Neural progenitor cell (in vitro differentiated cells): ENCODE measurements around the gene FBXO33. TPM values are rescaled to one million over a fixed set of nuclear protein-coding genes. Genes with fewer than 3 reads are reported as not detected.
A peak's percentile ranks its signal among the peaks of the same experiment; 100 is the strongest.

Experiments used
- DNase-seq: peaks from one replicate; pipeline ENCODE4 v3.0.0-alpha.2; 2016; ENCODE audit warnings: low spot score
- H2AFZ ChIP-seq: fragments of 200-600 bp; sonication (generic); replicated peaks from 2 replicates; pipeline ENCODE4 v1.6.1; 2016; ENCODE audit warnings: antibody characterized with exemption
- H3F3A ChIP-seq: fragments of 200-600 bp; sonication (generic); 2 replicates; pipeline ENCODE4 v1.6.1; 2016; ENCODE audit warnings: antibody characterized with exemption, low read depth
- H3K27ac ChIP-seq: fragments of 200-600 bp; sonication (generic); 2 replicates; pipeline ENCODE4 v1.5.1; 2016; ENCODE audit warnings: mild to moderate bottlenecking
- H3K27me3 ChIP-seq: fragments of 200-600 bp; sonication (generic); 2 replicates; pipeline ENCODE4 v1.6.1; 2016; ENCODE audit warnings: mild to moderate bottlenecking, moderate library complexity
- H3K36me3 ChIP-seq: fragments of 200-600 bp; sonication (generic); 2 replicates; pipeline ENCODE4 v1.5.1; 2016
- H3K4me1 ChIP-seq: fragments of 200-600 bp; sonication (generic); 2 replicates; pipeline ENCODE4 v1.6.1; 2016; ENCODE audit warnings: mixed run types
- H3K4me2 ChIP-seq: fragments of 200-600 bp; sonication (generic); 2 replicates; pipeline ENCODE4 v1.6.1; 2016
- H3K4me3 ChIP-seq: fragments of 200-600 bp; sonication (generic); 2 replicates; pipeline ENCODE4 v1.5.1; 2016
- H3K79me2 ChIP-seq: fragments of 200-600 bp; sonication (generic); 2 replicates; pipeline ENCODE4 v1.6.1; 2016; ENCODE audit warnings: low read depth
- H3K9ac ChIP-seq: fragments of 200-600 bp; sonication (generic); 2 replicates; pipeline ENCODE4 v1.6.1; 2016
- H3K9me3 ChIP-seq: fragments of 200-600 bp; sonication (generic); 2 replicates; pipeline ENCODE4 v1.5.1; 2016; ENCODE audit warnings: low read depth
- H4K20me1 ChIP-seq: fragments of 200-600 bp; sonication (generic); 2 replicates; pipeline ENCODE4 v1.6.1; 2016; ENCODE audit warnings: low read depth
- H3K27ac Mint-ChIP-seq: 3 replicates; pipeline ENCODE4 v1.8.0; 2021; ENCODE audit warnings: mixed read lengths
- H3K27me3 Mint-ChIP-seq: 2 replicates; pipeline ENCODE4 v1.8.0; 2022; ENCODE audit warnings: low read depth, mild to moderate bottlenecking, inconsistent platforms, moderate library complexity, mixed read lengths; ENCODE audit not compliant: insufficient read depth
- H3K36me3 Mint-ChIP-seq: 3 replicates; pipeline ENCODE4 v1.8.0; 2021; ENCODE audit warnings: mixed read lengths
- H3K4me1 Mint-ChIP-seq: 3 replicates; pipeline ENCODE4 v1.8.0; 2021; ENCODE audit warnings: mixed read lengths
- H3K4me3 Mint-ChIP-seq: 3 replicates; pipeline ENCODE4 v1.8.0; 2021; ENCODE audit warnings: mild to moderate bottlenecking, moderate library complexity, mixed read lengths
- H3K9me3 Mint-ChIP-seq: 3 replicates; pipeline ENCODE4 v1.8.0; 2020; ENCODE audit warnings: mixed read lengths
- EZH2 ChIP-seq: fragments of 200-600 bp; sonication (generic); IDR thresholded peaks from 2 replicates; pipeline ENCODE4 v1.6.1; 2017; ENCODE audit warnings: antibody characterized with exemption, mild to moderate bottlenecking, moderate library complexity
- EZH2phosphoT487 ChIP-seq: fragments of 200-600 bp; sonication (generic); IDR thresholded peaks from 2 replicates; pipeline ENCODE4 v1.6.1; 2017; ENCODE audit warnings: antibody characterized with exemption
- total RNA-seq: library from RNA; depleted of rRNA; stranded (reverse); fragments of >200 nt; gene quantifications from 2 replicates; pipeline ENCODE4 v1.2.3, GENCODE V29; 2015; ENCODE audit warnings: low replicate concordance
- TF ChIP-seq, protein P1 (sequence below): fragments of 200-600 bp; sonication (generic); IDR thresholded peaks from 2 replicates; pipeline ENCODE4 v1.5.1; 2017; ENCODE audit warnings: antibody characterized with exemption, mild to moderate bottlenecking

Gene FBXO33
- total RNA-seq, 1 donor from 2014 or later, result 23.7 TPM

DNA sequence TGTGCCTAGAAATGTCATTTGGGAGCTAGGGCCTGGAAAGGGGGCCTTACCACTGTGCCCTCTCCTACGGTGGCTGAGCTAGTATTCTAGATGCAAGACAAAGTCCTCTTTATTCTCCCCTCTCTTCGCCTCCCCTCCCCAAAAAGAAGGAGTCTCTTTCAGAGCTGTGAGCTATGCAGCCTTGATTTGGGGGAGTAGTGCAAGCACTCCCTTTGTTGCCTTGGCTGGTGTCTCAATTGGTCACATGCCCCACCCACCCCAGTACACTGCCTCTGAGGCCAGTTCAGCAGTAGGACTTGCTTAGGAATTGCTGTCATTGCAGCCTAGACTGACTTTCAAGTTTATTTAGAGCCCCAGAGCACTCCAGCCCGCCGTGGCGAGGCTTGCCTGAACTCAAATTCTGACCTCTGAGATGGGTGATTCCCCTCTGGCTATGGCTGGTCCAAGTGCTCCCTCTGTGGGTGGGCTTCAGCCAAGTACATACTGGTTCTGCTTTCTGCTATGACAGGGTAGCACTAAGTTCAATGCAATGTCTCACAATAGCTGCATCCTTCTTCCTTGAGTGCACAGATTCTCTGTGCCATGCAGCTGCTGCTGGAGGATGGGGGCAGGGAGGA is 37.0 kb upstream of the FBXO33 start:
- no peaks in the 10 kb centered on the region for H3K27me3 Mint-ChIP-seq
- Histone ChIP-seq H3K9ac (no peak overlapping the region), H3K36me3 (no peaks in the 10 kb centered on the region), H3K27ac (no peak overlapping the region), H3K4me1 (no peaks in the 10 kb centered on the region), H4K20me1 (no peaks in the 10 kb centered on the region), H3K4me3 (no peak overlapping the region), H3K79me2 (no peaks in the 10 kb centered on the region), H3K27me3 (no peaks in the 10 kb centered on the region), H2AFZ (no peak overlapping the region), H3F3A (no peaks in the 10 kb centered on the region), H3K4me2 (no peak overlapping the region), H3K9me3 (no peaks in the 10 kb centered on the region)
- DNase-seq, result peak; percentile 28
- no peaks in the 10 kb centered on the region for H3K36me3 Mint-ChIP-seq
- TF ChIP-seq EZH2 (no peak), EZH2phosphoT487 (no peak)
- TF ChIP-seq, protein P1, sequence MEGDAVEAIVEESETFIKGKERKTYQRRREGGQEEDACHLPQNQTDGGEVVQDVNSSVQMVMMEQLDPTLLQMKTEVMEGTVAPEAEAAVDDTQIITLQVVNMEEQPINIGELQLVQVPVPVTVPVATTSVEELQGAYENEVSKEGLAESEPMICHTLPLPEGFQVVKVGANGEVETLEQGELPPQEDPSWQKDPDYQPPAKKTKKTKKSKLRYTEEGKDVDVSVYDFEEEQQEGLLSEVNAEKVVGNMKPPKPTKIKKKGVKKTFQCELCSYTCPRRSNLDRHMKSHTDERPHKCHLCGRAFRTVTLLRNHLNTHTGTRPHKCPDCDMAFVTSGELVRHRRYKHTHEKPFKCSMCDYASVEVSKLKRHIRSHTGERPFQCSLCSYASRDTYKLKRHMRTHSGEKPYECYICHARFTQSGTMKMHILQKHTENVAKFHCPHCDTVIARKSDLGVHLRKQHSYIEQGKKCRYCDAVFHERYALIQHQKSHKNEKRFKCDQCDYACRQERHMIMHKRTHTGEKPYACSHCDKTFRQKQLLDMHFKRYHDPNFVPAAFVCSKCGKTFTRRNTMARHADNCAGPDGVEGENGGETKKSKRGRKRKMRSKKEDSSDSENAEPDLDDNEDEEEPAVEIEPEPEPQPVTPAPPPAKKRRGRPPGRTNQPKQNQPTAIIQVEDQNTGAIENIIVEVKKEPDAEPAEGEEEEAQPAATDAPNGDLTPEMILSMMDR, result peak; percentile 30
- H3K4me1 Mint-ChIP-seq, result no peaks in the 10 kb centered on the region
- H3K27ac Mint-ChIP-seq, result no peak overlapping the region
- no peak overlapping the region for H3K4me3 Mint-ChIP-seq
- H3K9me3 Mint-ChIP-seq, result no peaks in the 10 kb centered on the region

DNA sequence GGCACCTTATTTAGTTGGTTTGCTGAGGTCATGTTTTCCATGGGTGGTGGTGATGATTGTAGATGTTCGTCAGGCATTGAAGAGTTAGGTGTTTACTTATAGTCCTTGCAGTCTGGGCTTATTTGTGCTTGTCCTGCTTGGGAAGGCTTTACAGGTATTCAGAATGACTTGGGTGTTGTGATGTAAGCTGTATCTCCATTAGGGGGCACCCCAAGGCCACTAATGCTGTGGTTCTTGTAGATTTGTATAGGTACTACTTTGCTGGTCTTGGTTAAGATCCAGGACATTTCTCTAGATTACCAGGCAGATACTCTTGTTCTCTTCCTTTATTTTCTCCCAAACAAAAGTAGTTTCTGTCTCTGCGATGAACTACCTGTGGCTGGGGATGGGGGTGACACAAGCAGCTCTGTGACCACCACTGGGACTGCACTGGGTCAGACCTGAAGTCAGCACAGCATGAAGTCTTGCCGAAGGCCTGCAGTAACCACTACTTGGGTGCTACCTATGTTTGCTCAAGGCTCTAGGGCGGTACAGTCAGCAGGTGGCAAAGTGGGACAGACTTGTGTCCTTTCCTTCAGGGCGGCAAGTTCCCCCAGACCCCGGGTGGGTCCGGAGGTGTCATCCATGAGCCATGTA is 35.8 kb upstream of the FBXO33 start:
- TF ChIP-seq EZH2, result no peak
- TF ChIP-seq, protein P1, result peak; percentile 70

DNA sequence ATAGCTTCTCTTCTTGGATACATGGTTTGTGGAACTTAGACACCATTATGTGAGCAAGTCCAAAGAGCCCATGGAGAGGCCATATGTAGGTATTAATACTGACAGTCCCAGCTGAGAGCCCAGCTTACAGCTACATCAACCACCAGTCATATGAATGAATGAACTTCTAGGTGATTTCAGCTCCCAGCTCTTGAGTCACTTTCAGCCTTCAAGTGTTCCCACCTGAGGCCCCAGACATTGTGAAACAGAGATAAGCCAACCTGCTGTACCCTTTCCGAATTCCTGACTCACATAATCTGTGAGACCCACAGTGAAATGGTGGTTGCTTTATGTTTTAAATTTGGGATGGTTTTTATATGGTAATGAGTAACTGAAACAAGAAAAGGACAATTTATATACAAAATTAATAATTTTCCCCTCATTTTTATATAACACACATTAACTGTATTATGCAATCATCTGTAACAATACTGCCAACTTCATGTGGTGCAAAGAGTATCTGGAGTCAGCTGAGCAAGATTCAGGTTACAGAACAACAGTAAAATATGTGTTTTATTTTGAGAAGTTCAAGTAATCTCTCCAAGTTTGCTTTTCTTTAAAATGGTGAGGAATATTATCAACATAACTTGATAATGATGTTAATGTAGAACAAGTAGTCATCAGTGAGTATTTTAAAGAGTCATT is 27.7 kb upstream of the FBXO33 start:
- Histone ChIP-seq H3K4me1 (no peaks in the 10 kb centered on the region), H3F3A (no peaks in the 10 kb centered on the region), H3K27me3 (no peaks in the 10 kb centered on the region), H3K4me2 (no peak overlapping the region), H2AFZ (no peak overlapping the region), H3K9ac (no peak overlapping the region), H4K20me1 (no peaks in the 10 kb centered on the region), H3K79me2 (no peaks in the 10 kb centered on the region), H3K36me3 (no peaks in the 10 kb centered on the region), H3K27ac (no peak overlapping the region), H3K4me3 (no peak overlapping the region), H3K9me3 (no peaks in the 10 kb centered on the region)
- no peaks in the 10 kb centered on the region for H3K4me1 Mint-ChIP-seq
- no peaks in the 10 kb centered on the region for H3K36me3 Mint-ChIP-seq
- no peak overlapping the region for H3K4me3 Mint-ChIP-seq
- H3K9me3 Mint-ChIP-seq, result no peaks in the 10 kb centered on the region
- no peak overlapping the region for H3K27ac Mint-ChIP-seq
- no peaks in the 10 kb centered on the region for H3K27me3 Mint-ChIP-seq
- TF ChIP-seq, protein P1, result no peak
- no peak for TF ChIP-seq EZH2
- no peak for TF ChIP-seq EZH2phosphoT487
- no peak for DNase-seq

More for the DNA sequence above, 35.8 kb upstream of the FBXO33 start:
- no peak overlapping the region for H3K9ac ChIP-seq
- Mint-ChIP-seq H3K27ac (no peak overlapping the region), H3K27me3 (no peaks in the 10 kb centered on the region), H3K4me3 (no peak overlapping the region), H3K4me1 (no peaks in the 10 kb centered on the region), H3K36me3 (no peaks in the 10 kb centered on the region), H3K9me3 (no peaks in the 10 kb centered on the region)
- no peaks in the 10 kb centered on the region for H3K27me3 ChIP-seq
- H3K36me3 ChIP-seq, result no peaks in the 10 kb centered on the region
- H4K20me1 ChIP-seq, result no peaks in the 10 kb centered on the region
- no peak overlapping the region for H3K4me3 ChIP-seq
- H3K4me1 ChIP-seq, result no peaks in the 10 kb centered on the region
- no peaks in the 10 kb centered on the region for H3K79me2 ChIP-seq
- no peaks in the 10 kb centered on the region for H3K9me3 ChIP-seq
- DNase-seq, result peak; percentile 71
- no peak overlapping the region for H3K27ac ChIP-seq
- H3K4me2 ChIP-seq, result no peak overlapping the region
- no peak overlapping the region for H2AFZ ChIP-seq
- H3F3A ChIP-seq, result no peaks in the 10 kb centered on the region
